HCT116 (cell line): Measurements from ENCODE around the gene WDR13.

ENCODE experiments used
- CTCF ChIP-seq, 3 experiments: fragments of 200-600 bp in 1 of 3; sonication (generic) in 1 of 3; IDR thresholded peaks in 2 of 3; conservative IDR thresholded peaks in 1 of 3; 2 replicates each; pipeline ENCODE4 v1.5.1; 2012 to 2017; ENCODE audit warnings: low read depth in 2 of 3, low read length in 2 of 3, antibody characterized with exemption in 1 of 3, borderline replicate concordance in 1 of 3, control low read depth in 1 of 3, mild to moderate bottlenecking in 1 of 3, mixed read lengths in 1 of 3, mixed run types in 1 of 3, moderate library complexity in 1 of 3; ENCODE audit not compliant: insufficient read depth in 1 of 3
- EZH2 ChIP-seq: fragments of 200-600 bp; sonication (generic); IDR thresholded peaks from 2 replicates; pipeline ENCODE4 v1.6.1; 2017; ENCODE audit warnings: antibody characterized with exemption, mixed run types

GRCh38 chrX:48597353-48598264 is at the start of gene WDR13:
- TF ChIP-seq EZH2 (no peak), CTCF (IDR thresholded peaks at IDR 0.05 in 2 of 3, conservative IDR thresholded peaks at IDR 0.05 in 1 of 3; ENCODE audit: borderline replicate concordance in 1 of 3, insufficient read depth in 1 of 3, low read depth in 2 of 3, low read length in 2 of 3) (no peak)
